GM19025 (cell line): ENCODE results near the gene ARSG.
A peak's percentile ranks its signal among the peaks of the same experiment; 100 is the strongest.

Source experiments
- ATAC-seq: cut with Tn5 transposase; IDR thresholded peaks from one replicate; pipeline ENCODE4 v1.9.1; 2021; ENCODE audit warnings: mild to moderate bottlenecking, low read depth, moderate library complexity; ENCODE audit not compliant: unreplicated experiment

ARSG gene

DNA sequence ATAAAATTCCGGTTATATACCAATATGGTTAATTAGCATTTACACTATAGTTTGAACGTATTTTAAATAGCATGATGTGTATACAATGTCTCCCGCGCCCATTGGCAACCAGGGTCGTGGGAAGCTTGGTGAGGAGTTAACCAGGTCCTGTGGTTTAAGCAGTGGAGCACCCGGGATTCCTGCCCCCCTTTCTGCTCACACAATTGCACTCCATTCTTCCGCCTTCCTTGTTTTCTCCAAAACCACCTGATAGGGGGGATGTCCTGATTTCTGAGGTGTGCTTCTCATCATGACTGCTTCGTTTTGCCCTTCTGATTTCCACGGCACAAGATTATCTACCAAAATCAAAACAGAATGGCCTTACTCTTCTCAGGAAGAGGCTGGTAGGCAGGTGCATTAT lies 130.2 kb downstream of the ARSG start:
- ATAC-seq: no peak

GRCh38 chr17:68422821-68423220 lies 131.5 kb downstream of the ARSG start:
- ATAC-seq: no peak

DNA sequence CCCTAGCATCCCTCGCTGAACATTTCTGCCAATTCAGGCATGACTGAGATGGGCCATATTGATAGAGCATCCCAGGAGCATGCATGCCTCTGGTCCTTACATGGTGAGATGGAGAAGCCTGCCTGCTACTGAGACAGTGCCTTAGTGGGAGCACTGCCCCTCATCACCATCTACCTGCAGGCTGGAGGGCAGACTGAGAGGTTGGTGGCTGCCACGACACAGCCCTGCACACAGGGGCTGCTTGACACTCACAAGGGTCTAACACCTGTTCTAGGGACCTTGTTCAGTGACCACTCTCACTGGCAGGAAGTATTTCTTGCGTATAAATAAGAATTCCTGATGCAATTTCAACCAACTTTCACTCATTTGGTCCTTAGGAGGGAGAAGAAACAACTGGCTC lies 132.0 kb downstream of the ARSG start:
- ATAC-seq: no peak

DNA sequence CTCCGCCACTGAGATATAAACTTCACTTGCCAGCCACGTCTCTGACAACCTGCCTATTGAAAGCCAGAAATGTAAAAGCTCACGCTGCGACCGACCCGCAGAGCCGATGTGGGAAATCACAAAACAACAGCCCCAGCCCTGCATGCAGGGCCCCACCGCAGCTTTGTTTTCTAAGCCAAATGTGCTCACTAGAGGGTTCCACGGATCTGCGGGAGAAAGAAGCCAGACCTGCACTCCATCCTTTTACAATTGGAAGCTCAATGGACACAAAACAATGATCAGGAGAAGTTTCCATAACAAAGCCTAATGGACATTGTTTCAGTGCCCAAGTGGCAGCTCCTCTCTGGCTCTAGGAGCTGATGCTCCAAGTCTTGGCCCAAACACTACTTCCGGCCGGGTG lies 132.9 kb downstream of the ARSG start:
- no peak for ATAC-seq

- ATAC-seq: no peak
Measured at GRCh38 chr17:68424861-68425260, 133.6 kb downstream of the ARSG start.

DNA sequence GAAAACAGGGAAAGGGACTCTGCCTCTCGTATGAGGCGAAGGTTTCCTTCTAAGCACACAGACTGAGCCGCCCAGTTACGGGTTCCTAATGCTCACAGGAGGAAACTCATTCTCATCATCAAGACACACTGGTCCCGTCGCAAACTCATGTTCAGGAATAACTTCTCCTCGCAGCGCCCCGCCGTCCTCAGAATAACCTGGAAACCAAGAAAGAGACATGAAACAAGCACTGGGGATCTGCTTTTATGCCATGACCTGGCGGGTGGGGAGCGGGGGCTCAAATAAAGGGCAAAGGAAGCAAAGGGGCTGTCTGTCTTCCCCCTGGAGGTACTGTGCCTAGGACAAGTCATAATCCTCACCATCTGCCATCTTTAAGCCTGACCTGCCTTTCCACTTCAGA lies 134.7 kb downstream of the ARSG start:
- no peak for ATAC-seq

- no peak for ATAC-seq
Measured at GRCh38 chr17:68427575-68427974, 136.3 kb downstream of the ARSG start.

- ATAC-seq: no peak
Measured at GRCh38 chr17:68428498-68429172, 137.3 kb downstream of the ARSG start.

DNA sequence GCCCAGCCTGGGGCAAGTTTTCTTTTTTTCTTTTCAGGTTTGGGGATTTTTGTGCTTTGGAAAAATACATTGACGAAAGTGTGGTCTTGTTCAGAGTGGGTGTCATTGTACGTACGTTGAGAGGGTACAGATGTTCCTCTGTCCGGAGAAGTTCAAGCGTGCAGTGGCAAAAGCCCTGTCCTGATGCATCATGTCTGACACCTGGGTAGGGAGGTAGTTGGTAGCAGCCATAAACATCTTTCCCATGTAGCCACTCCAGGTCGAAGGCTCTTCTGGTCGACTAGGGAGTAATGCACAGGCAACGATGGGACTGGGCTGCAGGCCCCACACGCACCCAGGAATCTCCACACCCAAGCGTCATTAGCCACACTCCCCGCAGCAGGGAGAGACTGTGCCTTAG lies 138.6 kb downstream of the ARSG start:
- ATAC-seq: no peak

DNA sequence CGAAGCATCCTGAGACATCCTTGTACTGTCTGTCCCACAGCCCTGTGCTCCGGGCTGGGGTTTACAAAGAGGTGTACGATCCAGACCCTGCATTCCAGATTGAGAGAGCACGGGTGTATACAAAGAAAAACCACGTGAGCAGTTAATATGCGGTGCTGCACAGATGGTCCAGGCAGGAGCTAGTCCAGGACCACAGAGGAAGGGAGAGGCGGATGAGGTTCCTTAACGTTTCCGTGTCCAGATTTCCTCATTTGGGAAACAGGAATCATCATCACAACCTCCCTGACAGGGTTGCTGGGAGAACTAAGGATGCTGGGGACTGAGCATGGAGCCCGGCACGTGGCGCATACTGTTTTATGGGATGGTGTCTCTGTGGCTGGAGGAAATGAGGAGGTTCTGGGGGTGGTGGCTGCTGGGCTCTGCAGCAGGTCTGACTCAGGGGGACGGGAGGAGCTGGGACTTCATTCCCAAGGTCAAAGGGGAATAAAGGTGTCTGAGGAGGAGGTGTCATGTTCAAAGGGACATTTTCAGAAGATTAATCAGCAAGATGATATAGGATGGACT lies 139.8 kb downstream of the ARSG start:
- ATAC-seq: no peak

GRCh38 chr17:68431661-68432071 lies 140.4 kb downstream of the ARSG start:
- ATAC-seq: no peak

DNA sequence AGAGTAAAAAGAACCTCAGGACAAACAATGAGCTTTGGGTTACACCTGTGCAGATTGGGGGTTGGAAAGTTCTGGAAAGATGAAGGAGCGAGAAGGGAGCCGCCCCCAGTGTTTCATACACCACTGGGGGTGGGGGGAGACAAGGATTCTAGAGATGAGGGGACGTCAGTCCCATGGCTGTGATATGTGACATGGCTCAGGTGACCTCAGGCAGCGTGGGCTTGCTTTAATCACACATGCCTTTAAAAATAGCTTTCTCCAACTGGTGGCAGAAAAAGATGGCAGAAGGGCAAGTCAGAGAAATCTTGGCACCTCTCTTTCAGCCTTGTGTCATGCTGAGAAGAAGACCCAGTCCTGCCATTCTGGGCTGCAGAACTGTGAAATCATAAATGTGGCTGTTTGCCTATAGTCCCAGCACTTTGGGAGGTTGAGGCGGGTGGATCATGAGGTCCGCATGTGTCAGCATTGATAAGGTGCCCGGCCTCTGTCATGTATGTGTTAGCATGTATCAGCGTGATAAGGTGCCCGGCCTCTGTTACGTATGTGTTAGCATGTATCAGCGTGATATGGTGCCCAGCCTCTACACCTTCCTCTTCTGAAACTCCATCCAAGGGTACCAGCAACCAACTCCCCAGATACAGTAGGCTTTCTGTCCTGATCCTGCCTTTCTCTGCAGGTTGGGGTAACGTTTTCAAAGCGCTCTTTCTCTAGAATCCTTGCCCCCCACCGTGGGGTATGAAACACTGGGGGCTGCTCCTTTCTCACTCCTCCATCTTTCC lies 141.0 kb downstream of the ARSG start:
- no peak for ATAC-seq

- no peak for ATAC-seq
Measured at GRCh38 chr17:68433211-68433610, 141.9 kb downstream of the ARSG start.

DNA sequence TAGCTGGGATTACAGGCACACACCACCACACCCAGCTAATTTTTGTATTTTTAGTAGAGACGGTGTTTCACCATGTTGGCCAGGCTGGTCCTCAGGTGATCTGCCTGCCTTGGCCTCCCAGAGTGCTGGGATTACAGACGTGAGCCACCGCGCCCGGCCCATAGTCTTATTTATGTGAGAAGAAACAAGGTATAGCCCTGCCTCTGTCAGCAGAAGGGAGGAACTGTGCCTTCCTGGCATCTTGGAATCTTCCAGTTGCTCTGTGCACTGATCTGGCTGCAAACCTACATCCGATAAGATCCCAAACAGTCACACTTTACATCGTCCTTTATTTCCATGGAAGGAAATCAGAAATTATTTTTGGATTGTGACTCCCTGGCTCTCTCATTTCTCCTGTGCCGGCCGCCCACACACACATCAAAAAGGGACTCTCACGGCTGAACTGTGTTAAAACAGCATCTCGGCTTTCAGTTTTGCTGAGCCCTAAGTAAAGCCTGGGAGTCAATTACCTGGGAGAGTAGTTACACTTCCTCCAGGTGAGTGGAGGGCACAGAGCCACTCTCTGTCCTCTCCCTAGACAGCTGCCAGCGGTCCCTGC lies 142.7 kb downstream of the ARSG start:
- ATAC-seq: no peak

- no peak for ATAC-seq
Measured at GRCh38 chr17:68435361-68435760, 144.1 kb downstream of the ARSG start.

- no peak for ATAC-seq
Measured at GRCh38 chr17:68435876-68436842, 144.9 kb downstream of the ARSG start.

GRCh38 chr17:68437979-68438822 lies 146.9 kb downstream of the ARSG start:
- ATAC-seq: peak; percentile 75

DNA sequence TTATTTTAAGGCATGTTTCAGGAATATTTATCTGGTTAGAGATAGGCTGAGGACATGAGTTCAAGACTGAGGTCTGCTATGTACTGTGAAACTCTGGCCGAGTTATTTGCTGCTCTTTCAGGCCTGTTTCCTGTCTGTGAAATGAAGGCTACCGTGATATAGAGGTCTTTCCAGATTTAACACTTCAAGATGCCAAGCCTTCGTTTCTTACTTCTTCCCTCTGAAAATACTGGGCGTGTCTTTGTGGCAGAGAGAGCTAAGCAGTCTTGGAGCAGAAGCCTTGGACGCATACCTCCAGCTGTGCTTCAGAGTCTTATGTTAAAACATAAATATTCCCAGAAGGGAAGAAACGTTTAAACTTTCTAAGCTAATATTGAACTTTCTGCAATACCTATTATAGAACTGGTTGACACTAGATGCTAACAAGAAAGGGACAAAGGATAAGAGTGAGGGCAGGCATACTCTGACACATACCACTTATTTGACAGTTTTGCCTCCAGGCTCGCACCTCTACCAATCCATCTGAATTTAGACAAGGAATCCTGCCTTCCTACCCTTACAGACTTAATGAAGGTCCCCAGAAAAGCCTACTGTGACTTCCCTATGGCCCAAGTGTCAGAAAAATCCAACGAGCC lies 148.5 kb downstream of the ARSG start:
- no peak for ATAC-seq

DNA sequence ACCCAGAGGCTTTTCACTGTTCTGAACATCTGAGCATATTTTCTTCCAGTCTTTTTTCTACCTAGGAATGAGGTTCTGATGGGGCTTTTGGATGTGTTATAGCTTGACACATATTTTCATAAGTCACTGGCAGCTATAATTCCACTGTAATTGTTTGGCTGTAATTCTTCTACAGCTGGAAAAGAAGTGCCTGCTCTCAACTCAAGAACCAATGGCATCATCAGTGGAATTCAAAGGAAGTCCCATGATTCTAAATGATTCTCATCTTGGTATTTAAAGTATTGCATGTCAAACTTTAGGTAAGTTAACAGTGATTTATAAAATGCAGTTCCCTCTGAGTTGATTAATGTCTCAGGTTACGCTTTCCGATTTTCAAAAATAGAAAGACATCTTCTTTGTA lies 149.2 kb downstream of the ARSG start:
- no peak for ATAC-seq
